Omental fat pad (tissue), 4 donors: ENCODE data around the gene NOC2L. TPM values are rescaled to one million over a fixed set of nuclear protein-coding genes. Genes with fewer than 3 reads are reported as not detected.

Experiments used
- ATAC-seq: fragments of 150-250 bp; one replicate; pipeline ENCODE4 v1.9.1; 2016; ENCODE audit warnings: mild to moderate bottlenecking, moderate library complexity; ENCODE audit not compliant: low FRiP score
- DNase-seq: peaks from one replicate; pipeline ENCODE4 v3.0.0-alpha.2; 2019; ENCODE audit warnings: low spot score
- total RNA-seq, 4 donors: library from RNA; depleted of rRNA; stranded (reverse); fragments of >200 nt; gene quantifications; one replicate each; pipeline ENCODE4 v1.1.0, GENCODE V29; 2016
- TF ChIP-seq, protein P1 (sequence below), 3 donors: fragments of 450-650 bp; IDR thresholded peaks; one replicate each; pipeline ENCODE4 v1.5.1; 2016 to 2017; ENCODE audit warnings: antibody characterized with exemption in 3 of 3, mild to moderate bottlenecking in 3 of 3, moderate library complexity in 2 of 3

NOC2L gene
- total RNA-seq, 4 donors from 2014 or later, result 29.2 to 63.5 (median 31.3) TPM

DNA sequence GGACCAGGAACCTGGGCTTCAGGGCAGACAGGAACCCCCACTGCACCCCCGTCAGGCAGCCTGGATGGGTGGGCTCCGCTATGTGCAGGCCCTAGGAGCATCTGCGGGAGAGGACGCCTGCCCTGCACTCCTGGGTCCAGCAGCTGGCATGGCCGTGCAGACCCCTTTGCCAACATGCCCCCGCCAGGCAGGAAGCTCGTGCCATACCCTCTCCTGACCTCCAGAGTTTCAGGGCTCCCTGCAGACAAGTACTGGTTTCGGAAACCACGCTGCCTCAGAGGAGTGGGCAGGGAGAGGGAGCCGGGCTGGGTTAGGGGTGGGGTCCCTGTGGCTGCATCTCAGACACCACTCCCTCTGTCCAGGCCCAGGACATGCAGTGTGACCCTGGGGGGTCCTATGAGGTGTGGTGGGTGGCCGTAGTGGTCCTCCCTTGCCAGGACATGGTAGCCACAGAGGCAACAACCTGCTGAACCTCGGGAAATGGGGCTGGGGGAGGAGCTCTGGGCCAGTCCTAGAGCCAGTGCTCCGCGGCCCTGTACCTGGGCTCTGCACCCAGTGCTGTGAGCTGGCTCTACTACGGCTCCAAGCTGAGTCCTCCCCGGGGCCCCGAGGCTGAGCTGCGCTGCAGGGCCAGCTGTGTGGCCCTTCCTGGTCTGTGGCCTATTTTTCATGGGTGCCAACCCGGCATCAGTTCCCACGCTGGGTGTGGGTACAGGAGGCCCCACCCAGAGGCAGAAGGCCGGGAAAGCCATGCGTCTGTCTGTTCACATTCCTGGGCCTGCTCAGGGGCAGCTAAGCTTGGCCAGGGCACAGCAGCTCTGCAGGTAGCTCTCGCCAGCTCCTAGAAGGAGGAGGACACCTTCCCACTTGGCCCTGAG, 8.6 kb upstream of the NOC2L start:
- TF ChIP-seq, protein P1, sequence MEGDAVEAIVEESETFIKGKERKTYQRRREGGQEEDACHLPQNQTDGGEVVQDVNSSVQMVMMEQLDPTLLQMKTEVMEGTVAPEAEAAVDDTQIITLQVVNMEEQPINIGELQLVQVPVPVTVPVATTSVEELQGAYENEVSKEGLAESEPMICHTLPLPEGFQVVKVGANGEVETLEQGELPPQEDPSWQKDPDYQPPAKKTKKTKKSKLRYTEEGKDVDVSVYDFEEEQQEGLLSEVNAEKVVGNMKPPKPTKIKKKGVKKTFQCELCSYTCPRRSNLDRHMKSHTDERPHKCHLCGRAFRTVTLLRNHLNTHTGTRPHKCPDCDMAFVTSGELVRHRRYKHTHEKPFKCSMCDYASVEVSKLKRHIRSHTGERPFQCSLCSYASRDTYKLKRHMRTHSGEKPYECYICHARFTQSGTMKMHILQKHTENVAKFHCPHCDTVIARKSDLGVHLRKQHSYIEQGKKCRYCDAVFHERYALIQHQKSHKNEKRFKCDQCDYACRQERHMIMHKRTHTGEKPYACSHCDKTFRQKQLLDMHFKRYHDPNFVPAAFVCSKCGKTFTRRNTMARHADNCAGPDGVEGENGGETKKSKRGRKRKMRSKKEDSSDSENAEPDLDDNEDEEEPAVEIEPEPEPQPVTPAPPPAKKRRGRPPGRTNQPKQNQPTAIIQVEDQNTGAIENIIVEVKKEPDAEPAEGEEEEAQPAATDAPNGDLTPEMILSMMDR (IDR thresholded peaks at IDR 0.05), result no peak
- DNase-seq, result no peak
- ATAC-seq, result no peak

DNA sequence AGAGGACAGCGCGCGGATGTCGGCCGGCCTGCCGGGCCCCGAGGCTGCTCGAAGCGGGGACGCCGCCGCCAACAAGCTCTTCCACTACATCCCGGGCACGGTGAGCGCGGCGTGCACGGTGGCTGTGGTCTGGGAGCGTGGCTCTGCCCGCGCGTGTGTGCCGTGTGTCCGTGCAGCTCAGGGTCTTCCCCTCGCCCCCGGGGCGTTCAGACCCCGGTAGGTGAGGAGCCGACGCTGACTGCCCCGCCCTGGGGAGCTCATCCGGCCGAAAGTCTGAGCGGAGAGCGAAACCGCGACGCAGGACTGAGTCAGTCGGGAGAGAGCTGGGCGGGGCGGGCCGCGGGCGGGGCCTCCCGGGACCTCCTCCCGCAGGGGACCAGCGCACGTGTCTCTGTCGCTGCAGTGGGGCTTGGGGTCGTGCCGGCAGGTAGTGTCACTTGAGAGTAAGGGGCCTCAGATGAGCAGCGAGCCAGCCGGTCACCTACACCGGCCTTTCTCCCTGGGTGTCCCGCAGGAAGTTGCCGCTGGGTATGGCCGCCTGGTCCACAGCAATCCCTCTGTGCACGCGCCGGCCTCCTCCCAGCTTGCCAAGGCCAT, 7.7 kb upstream of the NOC2L start:
- DNase-seq (peak; percentile 63), ATAC-seq (peak; percentile 75)
- TF ChIP-seq, protein P1 (IDR thresholded peaks at IDR 0.05), result no peak

DNA sequence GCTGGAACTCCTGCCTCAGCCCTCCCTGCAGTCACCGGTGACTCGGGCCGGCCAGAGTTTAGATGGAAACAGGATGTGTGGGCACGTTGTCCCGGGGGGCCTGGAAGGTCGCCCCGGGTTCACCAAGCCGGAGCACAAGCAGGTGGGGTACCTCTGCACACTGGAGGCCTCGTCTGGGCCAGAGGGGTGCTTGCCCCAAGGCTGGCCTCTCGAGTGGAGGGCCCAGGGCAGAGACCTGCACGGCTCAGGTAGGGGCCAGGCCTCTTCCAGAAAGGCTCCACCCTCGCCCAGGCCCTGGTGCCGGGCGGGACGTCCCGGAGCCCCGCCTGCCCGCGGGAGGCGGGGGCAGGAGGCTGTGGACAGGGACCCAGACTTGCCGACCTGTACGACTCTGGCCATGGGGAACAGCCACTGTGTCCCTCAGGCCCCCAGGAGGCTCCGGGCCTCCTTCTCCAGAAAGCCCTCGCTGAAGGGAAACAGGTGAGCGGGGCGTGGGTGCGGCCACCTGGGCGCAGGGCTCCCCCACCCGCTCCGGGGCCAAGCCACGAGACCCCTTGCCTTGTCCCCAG, 7.2 kb upstream of the NOC2L start, which contains the start of gene PLEKHN1:
Gene PLEKHN1, plus strand, starts transcription at position 348 of the 569 bp plus-strand sequence. Its CDS starts 50 bp downstream, at position 398.
- TF ChIP-seq, protein P1 (IDR thresholded peaks at IDR 0.05), result no peak
- no peak for DNase-seq
- ATAC-seq, result peak; percentile 38

DNA sequence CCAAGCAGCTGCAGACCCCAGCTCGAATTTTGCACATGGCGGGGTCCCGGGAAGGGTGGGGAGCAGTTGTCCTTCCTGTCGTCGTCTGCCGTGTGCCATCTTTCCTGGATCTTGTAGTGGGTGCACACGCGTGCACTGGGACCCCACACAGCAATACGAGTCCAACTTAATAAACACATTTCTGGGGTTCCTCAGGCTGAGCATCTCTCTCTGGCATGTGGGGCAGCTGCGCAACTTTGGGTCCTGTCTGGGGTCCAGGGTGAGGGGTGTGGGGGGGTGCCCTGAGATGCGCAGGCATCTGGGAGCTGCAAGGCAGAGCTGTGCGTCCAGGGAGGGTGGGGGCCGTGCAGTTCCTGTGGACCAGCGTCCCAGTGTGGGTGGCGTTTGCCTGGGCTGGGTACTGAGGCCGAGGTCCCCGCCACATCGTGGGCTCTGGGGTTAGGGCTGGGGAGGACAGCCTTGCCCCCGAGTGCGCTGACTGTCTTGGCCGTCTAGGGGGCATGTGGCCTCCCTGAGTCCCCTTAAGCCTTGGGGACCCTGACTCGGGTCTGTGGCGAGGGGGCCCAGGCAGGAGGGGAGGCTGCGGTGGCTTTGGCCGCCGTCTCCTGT, 6.6 kb upstream of the NOC2L start:
- DNase-seq (no peak), ATAC-seq (no peak)
- TF ChIP-seq, protein P1 (IDR thresholded peaks at IDR 0.05), result no peak

DNA sequence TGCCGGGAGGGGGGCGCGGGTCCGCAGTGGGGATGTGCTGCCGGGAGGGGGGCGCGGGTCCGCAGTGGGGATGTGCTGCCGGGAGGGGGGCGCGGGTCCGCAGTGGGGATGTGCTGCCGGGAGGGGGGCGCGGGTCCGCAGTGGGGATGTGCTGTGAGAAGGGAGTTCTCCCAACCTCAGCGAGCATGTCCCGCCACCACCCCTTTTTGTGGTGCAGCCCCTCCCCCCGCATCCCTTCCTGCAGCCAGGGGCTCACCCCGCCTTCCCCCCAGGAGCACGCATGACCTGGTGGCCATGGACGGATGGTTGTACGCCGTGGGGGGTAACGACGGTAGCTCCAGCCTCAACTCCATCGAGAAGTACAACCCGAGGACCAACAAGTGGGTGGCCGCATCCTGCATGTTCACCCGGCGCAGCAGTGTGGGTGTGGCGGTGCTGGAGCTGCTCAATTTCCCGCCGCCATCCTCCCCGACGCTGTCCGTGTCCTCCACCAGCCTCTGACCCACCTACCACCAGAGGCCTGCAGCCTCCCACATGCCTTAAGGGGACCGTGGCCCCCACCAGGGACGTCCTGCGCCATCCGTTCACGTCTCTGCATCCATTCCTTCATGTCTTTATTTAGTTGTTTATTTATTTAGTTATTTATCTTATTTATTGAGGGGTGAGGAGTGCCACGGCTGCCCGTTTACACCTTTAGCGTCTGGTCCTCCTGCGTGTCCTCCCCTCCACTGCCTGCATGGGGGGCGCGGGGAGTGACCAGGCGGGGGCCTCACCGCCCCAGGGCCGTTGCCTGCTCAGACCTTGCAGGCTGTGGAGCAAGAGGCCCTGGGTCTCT, 5.9 kb upstream of the NOC2L start:
- ATAC-seq (no peak), DNase-seq (no peak)
- TF ChIP-seq, protein P1 (IDR thresholded peaks at IDR 0.05), result no peak
